ENCODE data around the gene PRIMA1. TPM values are rescaled to one million over a fixed set of nuclear protein-coding genes. Genes with fewer than 3 reads are reported as not detected.

The PRIMA1 gene
- total and polyA plus RNA-seq, 10 of the 15 experiments (the other 5 are each of a cell fraction or from before 2014, with no cell fraction given) = not detected

DNA sequence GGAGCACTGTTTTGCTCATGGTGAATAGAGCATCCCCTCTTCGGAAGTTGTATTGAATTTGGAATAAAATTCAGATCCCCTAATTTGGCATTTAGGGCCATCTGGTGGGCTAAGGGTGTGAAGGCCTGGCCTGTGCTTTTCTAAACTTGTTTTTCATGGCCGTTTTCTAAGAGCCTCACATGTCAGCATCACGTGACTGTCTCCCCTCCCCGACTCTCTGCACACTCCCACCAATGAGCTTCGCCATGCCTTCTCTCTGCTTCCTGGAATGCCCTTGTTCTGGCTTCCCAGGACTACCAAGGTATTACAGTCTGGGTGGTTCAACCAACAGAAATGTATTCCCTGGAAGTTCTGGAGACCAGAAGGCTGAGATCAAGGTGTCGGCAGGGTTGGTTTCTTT lies 85.3 kb downstream of the PRIMA1 start:
- ChIA-PET CTCF (no interaction called here), POLR2A (no interaction called here), SMC1A (ENCODE audit: uncharacterized antibody, unreplicated experiment) (no interaction called here), RAD21 (ENCODE audit: unreplicated experiment) (no interaction called here)
- Histone ChIP-seq H3K79me2 (ENCODE audit: control insufficient read depth, insufficient read depth, low read length) (no peaks in the 10 kb centered on the region), H3K9me3 (replicated peaks; ENCODE audit: control insufficient read depth, insufficient read depth, low read length) (no peaks in the 10 kb centered on the region), H3K4me2 (ENCODE audit: control insufficient read depth, insufficient read depth) (no peak overlapping the region), H4K20me1 (ENCODE audit: control insufficient read depth, insufficient read depth) (no peaks in the 10 kb centered on the region), H3K27me3 (replicated peaks in 1 of 2; ENCODE audit: control insufficient read depth in 2 of 2, insufficient read depth in 2 of 2, low read length in 1 of 2) (peaks cover 0 to 3% of the 10 kb centered on the region in 2 experiments; a peak in 2 of 4 replicates), H3K9ac (ENCODE audit: control insufficient read depth, insufficient read depth, low read length) (no peak overlapping the region), H3K36me3 (ENCODE audit: control insufficient read depth in 2 of 2, insufficient read depth in 2 of 2, low read length in 1 of 2) (no peaks in the 10 kb centered on the region), H3K4me1 (ENCODE audit: control insufficient read depth, insufficient read depth, low read length) (no peaks in the 10 kb centered on the region), H2AFZ (ENCODE audit: control insufficient read depth, low read depth, low read length) (no peak overlapping the region), H3K4me3 (no peak overlapping the region), H3K27ac (ENCODE audit: control insufficient read depth, insufficient read depth) (no peak overlapping the region)
- FAIRE-seq = no peak
- intact Hi-C loops (cut with micrococcal nuclease; ENCODE audit: unreplicated experiment) = no loop called here
- no peak for ATAC-seq
- no peak for TF ChIP-seq LARP7 (IDR thresholded peaks at IDR 0.05)
- no peak for TF ChIP-seq ZBTB4 (CRISPR knock-in tag; IDR thresholded peaks at IDR 0.05)
- no peak for TF ChIP-seq PAX8 (IDR thresholded peaks at IDR 0.05)
- TF ChIP-seq PML (IDR thresholded peaks at IDR 0.05; ENCODE audit: low read length) = no peak
- no peak for TF ChIP-seq HDAC6 (IDR thresholded peaks at IDR 0.05; ENCODE audit: unreplicated experiment)
- no peak for TF ChIP-seq TBL1XR1 (IDR thresholded peaks at IDR 0.05; ENCODE audit: low read depth, low read length)
- no peak for TF ChIP-seq MEF2A (IDR thresholded peaks at IDR 0.05; ENCODE audit: insufficient read depth, low read depth, low read length)
- no peak for TF ChIP-seq RELA (IDR thresholded peaks at IDR 0.05; ENCODE audit: borderline replicate concordance, partially characterized antibody)
- no peak for TF ChIP-seq CBX3 (IDR thresholded peaks at IDR 0.05; ENCODE audit: borderline replicate concordance, low read depth)
- no peak for TF ChIP-seq ZNF207 (IDR thresholded peaks at IDR 0.05; ENCODE audit: borderline replicate concordance)
- no peak for TF ChIP-seq MEF2B (IDR thresholded peaks at IDR 0.05; ENCODE audit: partially characterized antibody, poor library complexity, severe bottlenecking)
- in situ Hi-C loops (cut with MboI) = no loop called here
- WGBS (ENCODE audit: insufficient coverage, insufficient replicate concordance, low lambda C conversion rate, missing lambda C conversion rate) = 14% methylated on average over 6 of the region's 6 CpGs
- DNase-seq (ENCODE audit: low read depth, low spot score) = no peak
- BruUV-seq (replicated peaks) = no TSS peak

All from GM12878 (cell line).